Esophagus muscularis mucosa (tissue), 3 donors: ENCODE results near the gene ABI1.

Experiments
- CTCF ChIP-seq, 3 experiments: fragments of 200-600 bp in 2 of 3; fragments of 450-650 bp in 1 of 3; sonication (generic) in 2 of 3; IDR thresholded peaks; one replicate each; pipeline ENCODE4 v1.5.1; 2017 to 2019; ENCODE audit warnings: antibody characterized with exemption in 3 of 3, mild to moderate bottlenecking in 2 of 3, moderate library complexity in 1 of 3
- POLR2A ChIP-seq: fragments of 450-650 bp; IDR thresholded peaks from one replicate; pipeline ENCODE4 v1.6.1; 2017; ENCODE audit warnings: antibody characterized with exemption, moderate library complexity, mild to moderate bottlenecking, low read depth

- no peak for TF ChIP-seq CTCF (IDR thresholded peaks at IDR 0.05)
- no peak for TF ChIP-seq POLR2A
Measured at GRCh38 chr10:26806557-26806956, 54.2 kb downstream of the ABI1 start.
